GM23338 (cell line): ENCODE measurements around the gene EHD2. TPM values are rescaled to one million over a fixed set of nuclear protein-coding genes. Genes with fewer than 3 reads are reported as not detected.
"Not testable (repeated sequence)": the region's sequence is repeated elsewhere in the genome, so short reads cannot be mapped to it uniquely, and the experiment has no call there.

Experiments
- ATAC-seq: fragments of 200-7000 bp; cut with Tn5 transposase; 3 replicates; pipeline ENCODE4 v1.9.1; 2020
- DNase-seq: peaks from one replicate; pipeline ENCODE4 v3.0.0-alpha.2; 2015; ENCODE audit warnings: low spot score
- H2AFZ ChIP-seq: fragments of 200-600 bp; sonication (generic); 2 replicates; pipeline ENCODE4 v1.8.0; 2016; ENCODE audit warnings: antibody characterized with exemption, mild to moderate bottlenecking, moderate library complexity
- H3F3A ChIP-seq: fragments of 200-600 bp; sonication (generic); replicated peaks from 2 replicates; pipeline ENCODE4 v1.8.0; 2017; ENCODE audit warnings: antibody characterized with exemption, mixed run types, low read depth
- H3K27ac ChIP-seq: fragments of 200-600 bp; sonication (generic); 2 replicates; pipeline ENCODE4 v1.6.1; 2016; ENCODE audit warnings: low read depth
- H3K27me3 ChIP-seq: fragments of 200-600 bp; sonication (generic); 2 replicates; pipeline ENCODE4 v1.8.0; 2016; ENCODE audit warnings: mild to moderate bottlenecking, mixed run types, moderate library complexity; ENCODE audit not compliant: insufficient read depth
- H3K36me3 ChIP-seq: fragments of 200-600 bp; sonication (generic); 2 replicates; pipeline ENCODE4 v1.8.0; 2016; ENCODE audit warnings: mild to moderate bottlenecking; ENCODE audit not compliant: insufficient read depth
- H3K4me1 ChIP-seq: fragments of 200-600 bp; sonication (generic); 2 replicates; pipeline ENCODE4 v1.8.0; 2016; ENCODE audit warnings: mild to moderate bottlenecking, moderate library complexity; ENCODE audit not compliant: insufficient read depth
- H3K4me2 ChIP-seq: fragments of 200-600 bp; sonication (generic); 2 replicates; pipeline ENCODE4 v1.7.1; 2017; ENCODE audit warnings: mixed run types
- H3K4me3 ChIP-seq: fragments of 200-600 bp; sonication (generic); 2 replicates; pipeline ENCODE4 v1.6.1; 2016; ENCODE audit warnings: mixed run types
- H3K79me2 ChIP-seq: fragments of 200-600 bp; sonication (generic); replicated peaks from 2 replicates; pipeline ENCODE4 v1.8.0; 2017; ENCODE audit warnings: mild to moderate bottlenecking; ENCODE audit not compliant: insufficient read depth
- H3K9me2 ChIP-seq: fragments of 200-600 bp; sonication (generic); 2 replicates; pipeline ENCODE4 v1.8.0; 2017; ENCODE audit not compliant: insufficient read depth
- H4K20me1 ChIP-seq: fragments of 200-600 bp; sonication (generic); replicated peaks from 2 replicates; pipeline ENCODE4 v1.8.0; 2017; ENCODE audit warnings: mild to moderate bottlenecking; ENCODE audit not compliant: insufficient read depth
- H3K27ac Mint-ChIP-seq: 2 replicates; pipeline ENCODE4 v1.8.0; 2020; ENCODE audit warnings: inconsistent platforms, mild to moderate bottlenecking, moderate library complexity, mixed read lengths
- H3K27me3 Mint-ChIP-seq: 3 replicates; pipeline ENCODE4 v1.8.0; 2022; ENCODE audit warnings: low read depth, mild to moderate bottlenecking, moderate library complexity, mixed read lengths, inconsistent platforms; ENCODE audit not compliant: insufficient read depth, poor library complexity
- H3K36me3 Mint-ChIP-seq: 3 replicates; pipeline ENCODE4 v1.8.0; 2021; ENCODE audit warnings: low read depth, mild to moderate bottlenecking, inconsistent platforms, moderate library complexity, mixed read lengths
- H3K4me1 Mint-ChIP-seq: 3 replicates; pipeline ENCODE4 v1.8.0; 2020; ENCODE audit warnings: mild to moderate bottlenecking, inconsistent platforms, mixed read lengths
- H3K4me3 Mint-ChIP-seq: 3 replicates; pipeline ENCODE4 v1.8.0; 2021; ENCODE audit warnings: moderate library complexity, mild to moderate bottlenecking, inconsistent platforms, mixed read lengths
- H3K9me3 Mint-ChIP-seq: 3 replicates; pipeline ENCODE4 v1.8.0; 2020; ENCODE audit warnings: moderate library complexity, mild to moderate bottlenecking, inconsistent platforms, mixed read lengths
- CREB1 ChIP-seq: fragments of 250-450 bp; sonication (Bioruptor Pico); IDR thresholded peaks from 2 replicates; pipeline ENCODE4 v1.5.0; 2020; ENCODE audit warnings: low read depth, mild to moderate bottlenecking, moderate library complexity
- ETS1 ChIP-seq: IDR thresholded peaks from 2 replicates; pipeline ENCODE4 v1.6.1; 2016; ENCODE audit warnings: antibody characterized with exemption
- EZH2 ChIP-seq: fragments of 200-600 bp; sonication (generic); IDR thresholded peaks from one replicate; pipeline ENCODE4 v1.8.0; 2017; ENCODE audit warnings: antibody characterized with exemption, mild to moderate bottlenecking, low read depth; ENCODE audit not compliant: unreplicated experiment
- EZH2phosphoT487 ChIP-seq: fragments of 200-600 bp; sonication (generic); IDR thresholded peaks from one replicate; pipeline ENCODE4 v1.8.1; 2018; ENCODE audit warnings: antibody characterized with exemption; ENCODE audit not compliant: unreplicated experiment
- JUNB ChIP-seq: IDR thresholded peaks from one replicate; pipeline ENCODE4 v1.6.1; 2016; ENCODE audit warnings: antibody characterized with exemption; ENCODE audit not compliant: unreplicated experiment
- NANOG ChIP-seq: IDR thresholded peaks from 2 replicates; pipeline ENCODE4 v1.6.1; 2016; ENCODE audit warnings: antibody characterized with exemption, borderline replicate concordance
- POLR2AphosphoS5 ChIP-seq: IDR thresholded peaks from 2 replicates; pipeline ENCODE4 v1.6.1; 2016; ENCODE audit warnings: antibody characterized with exemption, low read depth
- STAT1 ChIP-seq: IDR thresholded peaks from one replicate; pipeline ENCODE4 v1.6.1; 2016; ENCODE audit warnings: antibody characterized with exemption; ENCODE audit not compliant: unreplicated experiment
- ZNF114 ChIP-seq: fragments of 250-450 bp; sonication (Bioruptor Pico); IDR thresholded peaks from 2 replicates; pipeline ENCODE4 v1.5.0; 2020; ENCODE audit warnings: mild to moderate bottlenecking, moderate library complexity
- ZNF331 ChIP-seq: fragments of 250-450 bp; sonication (Bioruptor Pico); IDR thresholded peaks from 2 replicates; pipeline ENCODE4 v1.5.0; 2020; ENCODE audit warnings: low read depth, mild to moderate bottlenecking, moderate library complexity
- ZNF462 ChIP-seq: fragments of 250-450 bp; sonication (Bioruptor Pico); IDR thresholded peaks from 2 replicates; pipeline ENCODE4 v1.5.0; 2020; ENCODE audit warnings: mild to moderate bottlenecking, moderate library complexity
- polyA plus RNA-seq: library from polyadenylated mRNA; unstranded; fragments of >200 nt; fragmentation: Nextera tagmentation; extraction: Ambion mirVana; gene quantifications from 2 replicates; pipeline ENCODE4 v1.2.1, GENCODE V29; 2016
- total RNA-seq: library from RNA; depleted of rRNA; stranded (reverse); fragments of >200 nt; shearing (Covaris generic); gene quantifications from 2 replicates; pipeline ENCODE4 v1.2.3, GENCODE V29; 2014
- TF ChIP-seq, protein P1 (sequence below): IDR thresholded peaks from one replicate; pipeline ENCODE4 v1.6.1; 2018; ENCODE audit warnings: antibody characterized with exemption; ENCODE audit not compliant: unreplicated experiment

EHD2 gene
- total and polyA plus RNA-seq, 2 experiments from 2014 or later = 6.6 to 10.8 TPM

DNA sequence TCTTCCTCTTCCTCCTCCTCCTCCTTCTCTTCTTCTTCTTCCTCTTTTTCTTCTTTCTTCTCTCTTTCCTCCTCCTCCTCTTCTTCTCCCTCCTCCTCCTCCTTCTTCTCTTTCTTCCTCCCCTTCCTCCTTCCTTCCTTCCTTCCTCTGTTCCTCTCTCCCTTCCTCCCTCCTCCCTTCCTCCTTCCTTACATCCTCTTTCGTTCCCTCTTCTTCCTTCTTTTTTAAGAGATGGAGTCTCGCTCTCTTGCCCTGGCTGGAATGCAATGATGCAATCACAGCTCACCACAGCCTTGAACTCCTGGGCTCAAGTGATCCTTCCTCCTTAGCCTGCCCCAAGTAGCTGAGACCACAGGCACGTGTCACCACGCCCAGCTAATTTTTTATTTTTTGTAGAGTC is 13.2 kb downstream of the EHD2 start:
- no peak overlapping the region for H2AFZ ChIP-seq
- peaks cover 5% of the 10 kb centered on the region; the same call in 2 of the 3 replicates for H3K36me3 Mint-ChIP-seq
- no peak overlapping the region for H3K4me3 ChIP-seq
- H3K27me3 Mint-ChIP-seq = peaks cover 11% of the 10 kb centered on the region
- no peak for TF ChIP-seq ZNF331 (CRISPR knock-in tag)
- TF ChIP-seq EZH2phosphoT487 = no peak
- no peak for TF ChIP-seq ZNF462
- no peak for TF ChIP-seq EZH2
- TF ChIP-seq, protein P1, sequence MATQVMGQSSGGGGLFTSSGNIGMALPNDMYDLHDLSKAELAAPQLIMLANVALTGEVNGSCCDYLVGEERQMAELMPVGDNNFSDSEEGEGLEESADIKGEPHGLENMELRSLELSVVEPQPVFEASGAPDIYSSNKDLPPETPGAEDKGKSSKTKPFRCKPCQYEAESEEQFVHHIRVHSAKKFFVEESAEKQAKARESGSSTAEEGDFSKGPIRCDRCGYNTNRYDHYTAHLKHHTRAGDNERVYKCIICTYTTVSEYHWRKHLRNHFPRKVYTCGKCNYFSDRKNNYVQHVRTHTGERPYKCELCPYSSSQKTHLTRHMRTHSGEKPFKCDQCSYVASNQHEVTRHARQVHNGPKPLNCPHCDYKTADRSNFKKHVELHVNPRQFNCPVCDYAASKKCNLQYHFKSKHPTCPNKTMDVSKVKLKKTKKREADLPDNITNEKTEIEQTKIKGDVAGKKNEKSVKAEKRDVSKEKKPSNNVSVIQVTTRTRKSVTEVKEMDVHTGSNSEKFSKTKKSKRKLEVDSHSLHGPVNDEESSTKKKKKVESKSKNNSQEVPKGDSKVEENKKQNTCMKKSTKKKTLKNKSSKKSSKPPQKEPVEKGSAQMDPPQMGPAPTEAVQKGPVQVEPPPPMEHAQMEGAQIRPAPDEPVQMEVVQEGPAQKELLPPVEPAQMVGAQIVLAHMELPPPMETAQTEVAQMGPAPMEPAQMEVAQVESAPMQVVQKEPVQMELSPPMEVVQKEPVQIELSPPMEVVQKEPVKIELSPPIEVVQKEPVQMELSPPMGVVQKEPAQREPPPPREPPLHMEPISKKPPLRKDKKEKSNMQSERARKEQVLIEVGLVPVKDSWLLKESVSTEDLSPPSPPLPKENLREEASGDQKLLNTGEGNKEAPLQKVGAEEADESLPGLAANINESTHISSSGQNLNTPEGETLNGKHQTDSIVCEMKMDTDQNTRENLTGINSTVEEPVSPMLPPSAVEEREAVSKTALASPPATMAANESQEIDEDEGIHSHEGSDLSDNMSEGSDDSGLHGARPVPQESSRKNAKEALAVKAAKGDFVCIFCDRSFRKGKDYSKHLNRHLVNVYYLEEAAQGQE = no peak
- TF ChIP-seq ETS1 = no peak
- no peak for TF ChIP-seq POLR2AphosphoS5
- no peak for TF ChIP-seq NANOG
- no peak for TF ChIP-seq JUNB
- no peak for TF ChIP-seq CREB1 (CRISPR knock-in tag)
- TF ChIP-seq STAT1 = no peak
- TF ChIP-seq ZNF114 (CRISPR knock-in tag) = no peak
- H3K4me1 ChIP-seq = peaks cover 6% of the 10 kb centered on the region; the same call in 1 of the 2 replicates
- no peaks in the 10 kb centered on the region for H3K27me3 ChIP-seq
- H3K9me2 ChIP-seq = peaks cover 2% of the 10 kb centered on the region; the same call in 1 of the 2 replicates
- no peak overlapping the region for H3K27ac ChIP-seq
- no peak for DNase-seq
- no peaks in the 10 kb centered on the region for H3K79me2 ChIP-seq
- H3K4me1 Mint-ChIP-seq = peaks cover 11% of the 10 kb centered on the region
- no peaks in the 10 kb centered on the region for H3K9me3 Mint-ChIP-seq
- ATAC-seq = no peak
- H3F3A ChIP-seq = peaks cover 8% of the 10 kb centered on the region; the same call in 1 of the 2 replicates
- no peak overlapping the region for H3K4me2 ChIP-seq
- H4K20me1 ChIP-seq = no peaks in the 10 kb centered on the region
- no peaks in the 10 kb centered on the region for H3K36me3 ChIP-seq
- H3K27ac Mint-ChIP-seq = no peak overlapping the region
- H3K4me3 Mint-ChIP-seq = no peak overlapping the region

DNA sequence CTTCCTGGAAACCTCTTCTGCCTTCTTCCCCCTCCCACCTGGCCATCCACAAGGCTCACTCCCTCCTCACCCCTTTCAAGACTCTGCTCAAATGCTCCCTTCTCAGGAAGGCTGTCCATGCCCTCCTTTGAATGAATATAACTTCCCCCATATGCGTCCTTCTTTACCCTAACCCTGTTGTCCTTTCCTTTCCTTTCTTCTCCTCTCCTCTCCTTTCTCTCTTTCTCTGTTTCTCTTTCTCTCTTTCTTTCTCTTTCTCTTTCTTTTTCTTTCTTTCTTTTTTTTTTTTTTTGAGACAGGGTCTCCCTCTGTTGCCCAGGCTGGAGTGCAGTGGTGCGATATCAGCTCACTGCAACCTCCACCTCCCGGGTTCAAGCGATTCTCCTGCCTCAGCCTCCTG is 15.1 kb downstream of the EHD2 start:
- H3K36me3 Mint-ChIP-seq, H3K9me2 ChIP-seq, H3K4me1 ChIP-seq, H3K79me2 ChIP-seq, H3K4me2 ChIP-seq, H3K27ac Mint-ChIP-seq, H3K9me3 Mint-ChIP-seq, H3K27ac ChIP-seq, H3K36me3 ChIP-seq, ATAC-seq, DNase-seq, H2AFZ ChIP-seq, H3F3A ChIP-seq, H4K20me1 ChIP-seq, H3K4me3 ChIP-seq, H3K27me3 ChIP-seq: not testable (repeated sequence)
- peak overlapping the region; percentile 3; the same call in 1 of the 3 replicates for H3K4me3 Mint-ChIP-seq
- peaks cover 11% of the 10 kb centered on the region for H3K27me3 Mint-ChIP-seq
- peaks cover 11% of the 10 kb centered on the region for H3K4me1 Mint-ChIP-seq
